HG02938 (cell line): Measurements from ENCODE around the gene ELK3.

Experiments used
- ATAC-seq: cut with Tn5 transposase; IDR thresholded peaks from one replicate; pipeline ENCODE4 v1.9.1; 2021; ENCODE audit warnings: mild to moderate bottlenecking, moderate library complexity; ENCODE audit not compliant: unreplicated experiment

Gene ELK3

DNA sequence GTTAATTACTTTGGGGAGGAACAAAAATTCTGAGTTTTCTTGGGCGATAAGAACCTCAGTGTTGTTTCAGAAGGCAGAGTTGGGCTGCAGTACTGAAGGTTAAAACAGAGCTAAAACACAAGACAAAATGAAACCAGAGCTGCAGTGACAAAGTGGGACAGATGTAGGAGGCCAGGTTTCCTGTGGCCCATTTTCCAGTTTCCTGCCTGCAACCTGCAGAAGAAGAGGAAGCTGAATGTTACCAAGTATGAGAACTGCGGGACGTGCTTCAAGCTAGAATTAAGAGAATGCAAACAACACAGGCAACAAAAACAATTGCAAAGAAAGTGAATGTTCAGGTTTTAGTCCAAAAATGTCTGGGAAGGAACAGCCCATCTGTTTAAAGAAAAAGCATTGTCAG is 17.8 kb downstream of the ELK3 start:
- ATAC-seq: no peak

DNA sequence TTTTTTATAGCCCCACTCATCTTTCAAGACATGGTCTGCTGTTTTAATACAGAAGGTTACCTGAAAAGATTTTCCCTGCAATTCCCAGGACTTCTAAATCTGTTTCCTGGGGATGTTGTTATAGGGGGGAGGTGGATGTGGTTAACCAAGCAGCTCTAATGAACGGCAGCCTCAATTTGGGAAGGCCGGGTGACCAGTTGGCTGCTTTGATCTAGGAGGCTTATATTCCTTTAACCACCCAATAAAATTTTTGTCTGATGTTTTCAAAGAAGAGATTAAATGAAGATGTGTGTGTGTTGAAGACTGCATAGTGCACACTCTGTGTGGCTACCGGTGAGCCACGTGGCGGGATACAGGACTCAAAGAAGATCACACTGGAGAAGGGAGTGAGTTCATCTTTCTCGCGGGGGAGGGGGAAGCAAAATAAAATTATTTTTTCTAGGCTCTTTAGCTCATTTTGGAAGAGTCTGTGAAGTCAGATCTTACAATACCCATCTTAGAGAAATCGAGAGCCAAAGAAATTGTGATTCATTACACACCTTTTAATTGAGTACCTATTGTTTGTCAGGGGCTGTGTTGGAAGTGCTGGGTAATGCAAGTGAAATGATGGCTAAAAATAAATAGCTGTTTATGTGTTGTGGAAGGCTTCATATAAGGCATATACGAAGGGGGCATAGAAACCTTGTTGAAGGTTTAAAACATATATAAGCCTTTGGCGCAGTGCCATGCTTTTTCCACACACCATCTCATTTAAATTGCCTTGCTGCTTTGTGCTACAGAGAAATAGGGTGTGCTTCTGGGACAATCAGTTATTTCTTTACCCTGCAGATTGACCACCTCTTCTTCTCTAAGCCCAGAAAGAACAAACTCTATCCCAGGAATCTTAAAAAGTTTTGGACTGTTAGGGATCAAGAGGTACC is 18.5 kb downstream of the ELK3 start:
- ATAC-seq: no peak

DNA sequence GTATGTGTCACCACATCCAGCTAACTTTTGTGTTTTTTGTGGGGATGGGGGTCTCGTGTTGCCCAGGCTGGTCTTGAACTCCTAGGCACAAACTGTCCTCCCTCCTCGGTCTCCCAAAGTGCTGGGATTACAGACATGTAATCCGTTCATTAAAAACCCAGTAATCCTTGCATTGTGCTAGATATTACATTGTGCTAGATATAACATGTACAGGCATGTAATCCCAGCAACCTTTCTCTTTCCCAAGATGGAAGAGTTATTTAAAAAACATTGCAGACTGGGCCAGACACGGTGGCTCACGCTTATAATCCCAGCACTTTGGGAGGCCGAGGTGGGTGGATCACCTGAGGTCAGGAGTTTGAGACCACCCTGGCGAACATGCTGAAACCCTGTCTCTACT is 19.7 kb downstream of the ELK3 start:
- no peak for ATAC-seq

DNA sequence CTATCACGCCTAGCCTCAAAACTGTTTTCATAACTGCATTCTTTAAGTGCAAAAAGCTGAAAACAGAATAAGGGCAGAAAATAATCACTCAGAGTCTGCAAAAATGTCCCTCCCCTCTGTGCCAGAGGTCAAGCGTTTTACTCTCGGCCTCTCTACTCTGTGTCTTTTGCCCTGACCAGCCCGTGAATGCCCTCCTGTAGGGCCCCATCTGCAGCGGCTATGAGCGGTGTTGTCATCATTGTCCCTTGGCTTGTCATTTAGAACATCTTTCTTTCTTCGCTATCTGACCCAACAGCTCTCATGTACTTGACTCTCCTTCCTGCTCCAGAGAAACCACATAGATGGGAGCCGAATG is 21.7 kb downstream of the ELK3 start:
- ATAC-seq: no peak

DNA sequence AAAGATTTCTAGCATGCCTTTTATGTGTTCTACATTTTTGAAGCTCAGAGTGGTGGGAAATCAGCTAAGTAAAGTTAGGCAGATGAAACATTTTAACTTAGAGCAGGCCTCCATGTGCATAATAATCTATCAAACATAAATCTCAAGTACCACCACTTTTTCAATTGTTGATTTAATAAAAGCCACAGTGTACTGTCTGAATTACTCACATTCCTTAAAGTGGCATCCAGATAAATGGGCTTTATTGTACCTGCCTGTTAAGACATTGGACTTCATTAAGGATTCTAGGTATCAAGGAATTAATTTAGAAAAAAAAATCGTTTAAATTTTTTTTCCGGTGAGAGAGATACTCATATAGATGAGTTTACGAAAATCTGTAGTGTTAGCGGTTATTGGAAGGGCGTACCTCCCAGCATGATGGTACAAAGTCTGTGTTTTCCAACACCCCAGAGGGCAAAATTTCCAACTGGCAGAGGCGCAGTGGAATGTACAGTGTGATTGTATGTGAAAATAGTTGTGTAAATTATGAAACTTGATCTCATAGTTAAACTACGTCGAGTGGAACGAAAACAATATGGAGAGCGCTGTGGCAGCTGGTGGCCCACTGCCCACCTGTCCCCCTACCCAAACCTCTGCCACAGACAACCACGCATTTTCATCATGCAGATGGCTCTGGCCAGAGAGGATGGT is 25.0 kb downstream of the ELK3 start:
- no peak for ATAC-seq

DNA sequence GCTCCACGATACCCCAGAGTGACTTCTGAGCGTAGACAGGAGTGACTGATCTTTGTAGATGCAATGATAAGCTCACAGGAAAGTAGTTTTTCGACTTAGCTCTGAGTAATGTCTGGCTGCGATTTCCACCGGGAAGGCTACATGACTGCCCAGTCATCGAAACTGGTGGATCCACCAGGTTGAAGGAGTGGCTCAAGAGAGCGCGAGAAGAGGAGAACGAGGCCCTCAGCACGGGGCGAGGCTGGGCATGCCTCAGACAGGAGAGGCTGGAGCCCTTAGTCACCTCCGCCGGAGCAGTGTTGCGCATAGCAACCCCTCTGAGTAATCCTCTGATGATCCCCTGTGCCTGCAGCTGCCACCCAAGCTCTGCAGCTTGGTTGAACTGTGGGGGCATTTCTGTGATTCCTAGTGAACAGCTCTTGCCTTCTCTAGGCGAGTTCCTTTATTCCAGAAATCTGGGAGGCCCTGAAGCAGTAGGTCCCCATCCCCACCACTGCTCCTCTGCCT is 25.6 kb downstream of the ELK3 start:
- ATAC-seq: no peak

DNA sequence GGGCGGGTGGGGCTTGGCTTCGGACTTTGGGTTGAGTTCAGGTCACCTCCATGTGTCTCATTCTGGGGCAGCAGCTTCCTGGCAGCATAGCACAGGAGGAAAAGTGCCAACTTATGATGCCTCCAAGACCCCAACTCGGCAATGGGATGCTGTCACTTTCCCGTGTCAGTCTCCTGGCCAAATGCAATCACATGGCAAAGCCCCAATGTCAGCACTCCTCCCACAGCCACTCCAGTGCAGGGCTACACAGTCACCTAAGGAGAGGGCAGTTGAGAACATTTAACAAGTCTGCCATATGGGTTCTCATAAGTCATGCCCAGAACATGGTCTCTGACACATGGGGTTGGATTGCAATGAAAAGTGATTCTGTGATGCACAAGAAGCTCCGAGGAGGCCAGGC is 26.7 kb downstream of the ELK3 start:
- no peak for ATAC-seq

DNA sequence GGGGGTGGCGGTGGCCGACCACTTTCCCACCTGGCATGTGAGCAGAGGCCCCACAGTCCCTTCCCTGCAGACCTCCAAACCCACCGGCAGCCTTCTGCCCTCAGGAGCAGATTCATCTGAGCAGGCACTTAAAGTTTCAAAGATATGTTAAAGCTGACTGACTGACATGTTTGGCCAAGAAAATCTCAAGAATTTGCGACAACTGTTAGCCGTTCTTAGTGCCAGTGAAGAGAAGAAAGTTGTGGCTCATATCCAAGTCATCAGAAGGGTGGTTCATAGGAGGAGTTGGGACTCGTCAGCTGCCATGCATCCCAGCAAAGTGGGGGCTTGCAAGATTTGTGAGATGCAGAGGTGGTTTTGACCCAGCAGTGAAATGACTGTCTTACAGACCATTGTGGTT is 27.2 kb downstream of the ELK3 start:
- no peak for ATAC-seq

DNA sequence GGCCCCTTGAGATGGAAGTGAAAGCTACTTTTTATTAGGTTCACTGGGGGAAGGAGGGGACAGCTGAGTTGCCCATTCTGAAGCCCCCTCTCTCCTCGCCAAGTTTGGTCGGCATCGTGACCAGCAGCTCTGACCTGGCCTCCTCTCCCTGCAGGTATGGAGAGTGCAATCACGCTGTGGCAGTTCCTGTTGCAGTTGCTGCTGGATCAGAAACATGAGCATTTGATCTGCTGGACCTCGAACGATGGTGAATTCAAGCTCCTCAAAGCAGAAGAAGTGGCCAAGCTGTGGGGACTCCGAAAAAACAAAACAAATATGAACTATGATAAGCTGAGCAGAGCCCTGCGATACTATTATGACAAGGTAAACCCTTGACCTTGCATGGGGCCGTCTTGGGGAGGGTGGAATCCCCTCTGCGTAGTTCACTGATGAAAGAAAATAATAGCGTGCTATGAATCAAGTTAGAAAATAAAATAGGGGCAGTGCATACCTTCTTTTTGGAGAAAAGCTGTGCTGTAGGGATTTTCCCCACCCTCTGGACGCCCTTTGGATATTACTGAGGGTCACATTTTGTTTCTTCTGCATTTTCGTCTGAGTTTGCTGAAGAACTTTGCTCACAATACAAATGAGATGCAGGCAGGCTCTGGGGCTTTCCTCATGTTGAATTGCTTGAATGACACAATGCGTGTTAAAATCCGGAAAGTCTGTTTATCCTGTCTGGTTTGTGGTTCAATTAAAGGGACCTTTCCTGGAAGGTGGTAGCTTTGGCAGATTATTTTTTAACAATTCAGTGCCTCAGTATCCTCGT is 29.4 kb downstream of the ELK3 start:
- no peak for ATAC-seq

DNA sequence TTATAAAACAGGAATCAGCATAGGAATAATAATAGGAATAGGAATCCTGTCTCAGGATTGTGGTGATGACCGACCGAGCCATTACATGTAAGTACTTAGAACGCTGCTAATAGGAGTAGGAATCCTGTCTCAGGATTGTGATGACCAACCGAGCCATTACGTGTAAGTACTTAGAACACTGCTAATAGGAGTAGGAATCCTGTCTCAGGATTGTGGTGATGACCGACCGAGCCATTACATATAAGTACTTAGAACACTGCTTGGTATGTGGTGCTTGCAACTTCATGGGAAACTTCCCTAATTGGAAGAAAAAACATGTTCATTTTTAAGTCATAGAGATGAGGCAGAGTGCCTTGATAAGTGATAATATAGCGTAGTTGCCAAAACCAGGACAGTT is 30.0 kb downstream of the ELK3 start:
- ATAC-seq: no peak

DNA sequence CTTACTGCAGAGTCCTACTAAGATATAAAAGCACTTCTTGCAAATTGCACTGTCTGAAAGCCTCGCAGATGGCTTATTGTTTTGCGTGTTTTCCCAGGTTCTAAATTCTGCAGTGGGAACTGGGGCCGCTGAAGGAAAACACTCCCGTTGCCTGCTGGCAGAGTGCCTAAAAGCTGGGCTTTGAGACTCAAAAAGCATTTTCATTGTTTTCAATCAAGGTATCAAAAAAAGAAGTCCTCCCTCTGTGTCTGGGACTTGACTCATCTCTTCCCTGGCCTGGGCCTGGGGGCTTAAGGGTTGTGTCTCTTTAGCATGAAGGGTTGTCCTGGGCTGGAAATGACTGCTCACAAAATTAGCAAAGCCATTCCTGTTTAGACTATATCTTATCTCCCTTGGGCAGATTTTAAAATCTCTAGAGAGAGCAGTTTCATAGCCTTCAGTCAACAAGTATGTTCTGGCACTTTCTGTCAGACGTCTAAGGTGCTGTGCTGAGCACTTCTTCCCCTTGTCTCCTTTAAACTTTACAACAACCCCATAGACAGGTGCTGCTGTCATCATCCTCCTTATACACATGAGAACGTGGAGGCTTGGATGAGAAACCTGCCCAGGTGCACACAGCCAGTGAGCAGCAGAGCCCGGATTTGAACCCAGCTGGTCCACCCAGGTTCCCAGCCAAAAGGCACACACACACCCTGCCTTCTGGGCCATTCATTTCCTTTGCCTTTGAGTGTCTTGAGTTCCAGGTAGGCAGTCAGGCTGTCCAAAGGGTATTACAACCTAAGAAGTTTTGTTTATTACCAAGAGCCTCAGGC is 31.1 kb downstream of the ELK3 start:
- no peak for ATAC-seq

DNA sequence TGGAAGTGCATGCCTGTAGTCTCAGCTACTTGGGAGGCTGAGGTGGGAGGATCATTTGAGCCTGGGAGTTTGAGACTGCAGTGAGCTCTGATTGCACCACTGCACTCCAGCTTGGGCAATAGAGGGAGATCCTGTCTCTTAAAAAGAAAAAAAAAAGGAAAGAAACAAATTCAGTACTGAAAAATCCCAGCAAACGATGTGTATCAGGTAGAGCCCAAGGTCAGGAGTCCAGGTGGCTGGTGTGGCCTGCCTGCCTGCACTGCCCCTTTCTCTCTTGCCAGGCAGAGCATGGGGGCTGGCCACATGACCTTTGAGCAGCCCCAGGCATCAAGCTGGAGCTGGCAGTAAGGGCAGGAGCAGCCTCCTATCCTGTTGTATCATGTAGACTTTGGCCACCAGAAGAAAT is 31.8 kb downstream of the ELK3 start:
- no peak for ATAC-seq

DNA sequence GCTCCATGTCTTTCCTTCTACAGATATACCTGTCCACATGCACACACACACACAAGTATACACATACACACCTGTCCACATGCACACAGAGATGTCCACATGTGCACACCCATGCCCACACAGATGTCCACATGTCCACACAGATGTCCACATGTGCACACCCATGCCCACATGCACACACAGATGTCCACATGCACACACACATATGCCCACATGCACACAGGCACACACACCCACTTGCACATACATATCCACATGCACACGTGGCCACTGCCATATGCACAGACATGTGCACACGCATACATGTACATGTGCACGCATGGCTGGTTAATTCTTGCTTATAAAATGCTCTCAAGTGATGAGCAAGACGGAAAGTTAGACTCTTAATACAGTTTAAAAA is 32.2 kb downstream of the ELK3 start:
- no peak for ATAC-seq

DNA sequence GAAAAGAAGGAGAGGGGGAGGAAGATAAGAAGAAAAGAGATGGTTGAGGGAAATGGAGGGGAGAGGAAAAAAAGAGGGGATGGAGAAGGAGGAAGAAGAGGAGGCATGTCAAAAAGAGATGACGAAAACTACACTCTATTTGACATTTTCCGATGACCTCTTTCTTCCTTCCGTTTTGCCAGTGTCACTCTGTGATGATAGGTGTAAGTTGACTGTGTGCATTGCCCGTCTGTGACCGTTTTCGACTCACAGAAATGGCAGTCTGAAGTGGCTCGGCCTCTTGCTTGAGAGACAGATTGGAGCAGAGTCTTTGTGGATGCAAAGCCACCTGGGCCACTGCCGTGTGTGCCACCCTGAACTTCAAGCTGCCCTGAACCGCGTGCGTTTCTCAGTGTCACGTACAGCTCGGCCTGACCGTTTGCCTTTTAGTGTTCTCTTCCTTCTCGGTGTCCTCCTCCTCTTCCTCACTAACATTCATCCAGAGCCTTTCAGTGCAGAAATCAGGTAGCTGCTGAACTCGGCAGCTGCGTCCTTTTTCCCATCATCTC is 32.7 kb downstream of the ELK3 start:
- ATAC-seq: no peak

DNA sequence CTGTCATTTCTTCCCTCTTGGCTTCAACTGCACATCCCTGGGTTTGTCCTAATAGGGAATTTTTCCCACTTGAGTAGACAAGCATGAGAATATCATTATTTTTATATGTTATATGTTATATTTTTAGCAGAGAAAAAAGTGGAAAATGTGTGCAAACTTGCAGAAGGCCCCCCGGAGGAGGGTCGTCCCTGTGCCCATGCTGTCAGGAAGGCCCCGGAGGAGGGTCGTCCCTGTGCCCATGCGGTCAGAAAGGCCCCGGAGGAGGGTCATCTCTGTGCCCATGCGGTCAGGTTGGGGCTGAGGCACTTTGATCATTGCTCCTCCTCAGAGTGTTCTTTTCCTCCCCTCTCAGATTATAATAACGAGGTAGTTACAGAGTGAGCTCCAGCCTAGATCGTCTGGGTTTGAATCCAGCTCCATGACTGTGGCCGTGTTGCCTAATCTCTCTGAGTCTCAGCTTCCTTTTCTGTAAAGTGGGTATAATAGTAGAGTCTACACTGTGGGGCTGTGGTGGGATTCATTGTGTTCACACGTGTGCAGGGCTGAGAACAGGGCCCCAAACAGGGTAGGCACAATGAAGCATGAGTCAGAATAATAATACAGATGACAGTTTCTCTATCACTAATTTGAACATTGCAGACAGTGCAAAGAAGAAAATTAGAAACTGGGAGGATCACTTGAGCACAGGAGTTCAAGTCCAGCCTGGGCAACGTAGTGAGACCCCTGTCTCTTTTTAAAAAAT is 33.4 kb downstream of the ELK3 start:
- ATAC-seq: no peak

DNA sequence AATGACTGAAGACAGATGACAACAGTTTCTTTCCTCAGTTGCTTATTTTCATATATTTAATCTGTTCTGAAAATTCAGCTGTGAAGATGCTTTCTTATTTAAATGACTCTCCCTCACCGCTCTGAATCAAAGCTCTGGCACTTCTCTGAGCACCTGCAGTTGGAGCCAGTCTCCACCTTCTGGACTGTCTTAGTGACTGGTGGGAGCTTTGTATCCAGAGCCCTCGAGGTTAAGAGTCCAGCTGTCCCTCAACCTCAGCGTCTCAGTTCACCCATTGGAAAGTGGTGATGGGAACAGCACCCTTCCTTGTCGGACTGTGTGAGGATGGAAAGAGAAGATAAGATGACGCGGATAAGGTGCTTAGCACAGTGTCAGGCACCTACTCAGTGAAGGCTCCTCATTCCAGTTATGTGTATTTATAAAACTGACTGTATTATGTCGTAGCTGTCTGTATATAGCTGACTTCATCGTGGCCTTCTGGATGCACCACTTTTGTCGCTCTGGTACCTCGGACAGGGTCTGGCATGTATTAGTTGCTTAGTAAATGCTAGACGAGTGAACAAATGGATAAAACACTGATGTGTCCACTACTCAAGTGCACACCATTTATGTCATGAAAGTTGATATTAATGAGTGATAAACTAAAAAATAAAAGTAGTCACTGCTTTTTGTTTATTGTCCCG is 34.5 kb downstream of the ELK3 start:
- ATAC-seq: no peak

DNA sequence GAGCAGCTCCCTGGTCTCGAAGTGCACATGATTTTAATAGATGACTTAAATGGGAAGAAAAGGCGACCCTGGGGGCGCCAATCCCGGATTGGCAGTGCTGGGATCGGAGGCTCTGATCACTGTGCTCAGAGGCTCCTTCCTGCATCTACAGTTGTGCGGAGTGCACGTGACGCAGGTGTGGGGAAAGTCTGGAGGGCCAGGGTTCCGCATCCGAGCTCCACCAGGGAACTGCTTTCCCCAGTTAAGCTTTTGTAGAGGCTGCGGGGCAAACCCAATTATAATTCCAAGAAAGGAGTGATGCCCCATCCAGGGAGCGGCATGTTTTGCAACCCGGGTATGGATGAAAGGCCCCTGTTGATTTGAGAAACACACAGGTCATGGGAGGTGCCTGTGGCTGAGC is 36.5 kb downstream of the ELK3 start:
- ATAC-seq: no peak

DNA sequence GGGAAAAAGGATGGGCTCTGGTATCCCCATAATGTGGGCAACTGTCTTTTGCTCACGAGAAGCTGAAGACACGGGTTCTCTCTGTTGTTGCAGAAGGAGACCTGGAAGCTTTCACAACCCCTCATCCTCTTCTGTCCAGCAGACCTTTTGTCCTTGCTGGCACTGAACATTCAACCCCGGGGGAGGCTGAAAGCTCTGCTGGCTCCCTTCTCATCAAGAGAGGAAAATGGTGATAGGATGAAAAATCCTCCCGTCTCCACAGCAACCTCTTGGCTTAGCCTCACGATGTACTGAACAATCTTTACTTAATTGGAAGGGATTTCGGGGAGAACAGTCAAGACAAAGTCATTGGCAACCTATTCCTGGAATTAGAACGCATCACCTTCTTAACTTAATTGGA is 39.0 kb downstream of the ELK3 start:
- ATAC-seq: no peak

DNA sequence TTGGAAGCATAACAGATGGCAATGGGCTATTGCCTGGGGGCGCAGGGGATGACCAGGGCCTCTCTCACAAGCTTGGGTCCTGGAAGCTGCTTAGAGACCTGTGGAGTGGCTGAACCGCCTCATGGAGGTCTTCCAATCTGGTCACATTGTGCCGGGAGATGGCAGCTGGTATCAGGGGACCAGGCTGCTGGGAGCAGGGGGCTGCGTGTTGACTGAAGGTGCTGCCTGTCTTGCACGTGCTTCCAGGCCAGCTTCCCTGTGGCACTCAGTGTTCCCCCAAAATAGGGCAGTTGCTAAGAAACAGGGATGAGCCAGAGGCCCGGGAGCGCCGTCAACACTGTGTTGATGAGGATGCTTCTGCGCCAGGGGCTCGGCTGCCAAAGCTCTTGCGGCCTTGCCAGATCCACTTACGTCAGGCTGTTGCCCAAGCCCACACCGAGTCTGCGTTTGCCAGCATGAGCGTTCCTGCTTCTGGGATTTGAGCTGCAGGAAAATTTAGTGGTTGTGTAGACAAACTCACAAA is 39.8 kb downstream of the ELK3 start:
- no peak for ATAC-seq
